Measurements from ENCODE around the gene ANKS1A. TPM values are rescaled to one million over a fixed set of nuclear protein-coding genes. Genes with fewer than 3 reads are reported as not detected.

Gene ANKS1A
- total RNA-seq, 1 donor from 2014 or later: 17.0 TPM

- H3K27ac Mint-ChIP-seq: no peak overlapping the region
- no peaks in the 10 kb centered on the region for H3K79me2 ChIP-seq (ENCODE audit: low read depth)
- H3K27me3 Mint-ChIP-seq (ENCODE audit: insufficient read depth, low read depth): no peaks in the 10 kb centered on the region
- no peak overlapping the region for H3K9ac ChIP-seq
- no peaks in the 10 kb centered on the region for H3K36me3 ChIP-seq
- no peaks in the 10 kb centered on the region for H4K20me1 ChIP-seq (ENCODE audit: low read depth)
- no peaks in the 10 kb centered on the region for H3K9me3 ChIP-seq (ENCODE audit: low read depth)
- TF ChIP-seq EZH2 (IDR thresholded peaks at IDR 0.05) (no peak), CTCF (IDR thresholded peaks at IDR 0.05) (no peak), EZH2phosphoT487 (IDR thresholded peaks at IDR 0.05) (no peak)
- peaks cover 7% of the 10 kb centered on the region for H3K36me3 Mint-ChIP-seq
- H3K27me3 ChIP-seq: no peaks in the 10 kb centered on the region
- no peaks in the 10 kb centered on the region for H3K4me1 ChIP-seq
- no peak overlapping the region for H3K4me2 ChIP-seq
- no peaks in the 10 kb centered on the region for H3F3A ChIP-seq (ENCODE audit: low read depth)
- no peak overlapping the region for H2AFZ ChIP-seq (replicated peaks)
- H3K4me3 ChIP-seq: no peak overlapping the region
- no peak overlapping the region for H3K4me3 Mint-ChIP-seq
- H3K27ac ChIP-seq: no peak overlapping the region
- DNase-seq (ENCODE audit: low spot score): no peak
- H3K9me3 Mint-ChIP-seq: no peaks in the 10 kb centered on the region
- peaks cover 13% of the 10 kb centered on the region for H3K4me1 Mint-ChIP-seq
These were observed 124.6 kb downstream of the ANKS1A start for GRCh38 chr6:35013701-35014100.

- no peaks in the 10 kb centered on the region for H3K9me3 Mint-ChIP-seq
- no peaks in the 10 kb centered on the region for H3K79me2 ChIP-seq (ENCODE audit: low read depth)
- H3K4me1 Mint-ChIP-seq: peaks cover 13% of the 10 kb centered on the region
- no peaks in the 10 kb centered on the region for H3F3A ChIP-seq (ENCODE audit: low read depth)
- H3K36me3 ChIP-seq: no peaks in the 10 kb centered on the region
- H3K27me3 ChIP-seq: no peaks in the 10 kb centered on the region
- no peak for TF ChIP-seq CTCF (IDR thresholded peaks at IDR 0.05)
- TF ChIP-seq EZH2phosphoT487 (IDR thresholded peaks at IDR 0.05): no peak
- TF ChIP-seq EZH2 (IDR thresholded peaks at IDR 0.05): no peak
- H3K4me3 Mint-ChIP-seq: no peak overlapping the region
- no peaks in the 10 kb centered on the region for H3K27me3 Mint-ChIP-seq (ENCODE audit: insufficient read depth, low read depth)
- H4K20me1 ChIP-seq (ENCODE audit: low read depth): no peaks in the 10 kb centered on the region
- H2AFZ ChIP-seq (replicated peaks): no peak overlapping the region
- no peak overlapping the region for H3K4me3 ChIP-seq
- no peaks in the 10 kb centered on the region for H3K4me1 ChIP-seq
- H3K9ac ChIP-seq: no peak overlapping the region
- H3K27ac Mint-ChIP-seq: no peak overlapping the region
- H3K9me3 ChIP-seq (ENCODE audit: low read depth): no peaks in the 10 kb centered on the region
- no peak for DNase-seq (ENCODE audit: low spot score)
- H3K27ac ChIP-seq: no peak overlapping the region
- H3K36me3 Mint-ChIP-seq: peaks cover 9% of the 10 kb centered on the region
- no peak overlapping the region for H3K4me2 ChIP-seq
These were observed 125.3 kb downstream of the ANKS1A start for GRCh38 chr6:35014341-35014740.

GRCh38 chr6:35014786-35015185, 125.7 kb downstream of the ANKS1A start:
- H3K27ac Mint-ChIP-seq: no peak overlapping the region
- no peaks in the 10 kb centered on the region for H3K79me2 ChIP-seq (ENCODE audit: low read depth)

More at GRCh38 chr6:35014786-35015185, 125.7 kb downstream of the ANKS1A start:
- H3K4me3 Mint-ChIP-seq: no peak overlapping the region
- H3F3A ChIP-seq (ENCODE audit: low read depth): no peaks in the 10 kb centered on the region
- H3K9me3 ChIP-seq (ENCODE audit: low read depth): no peaks in the 10 kb centered on the region
- H4K20me1 ChIP-seq (ENCODE audit: low read depth): no peaks in the 10 kb centered on the region
- H3K27me3 ChIP-seq: no peaks in the 10 kb centered on the region
- H3K36me3 ChIP-seq: no peaks in the 10 kb centered on the region
- H3K4me1 ChIP-seq: no peaks in the 10 kb centered on the region
- no peak overlapping the region for H3K9ac ChIP-seq
- peaks cover 14% of the 10 kb centered on the region for H3K36me3 Mint-ChIP-seq
- no peak overlapping the region for H3K4me2 ChIP-seq
- TF ChIP-seq EZH2 (IDR thresholded peaks at IDR 0.05): no peak
- no peak for TF ChIP-seq EZH2phosphoT487 (IDR thresholded peaks at IDR 0.05)
- no peak for TF ChIP-seq CTCF (IDR thresholded peaks at IDR 0.05)
- H3K4me1 Mint-ChIP-seq: peaks cover 13% of the 10 kb centered on the region
- H3K9me3 Mint-ChIP-seq: no peaks in the 10 kb centered on the region
- no peak overlapping the region for H3K27ac ChIP-seq
- no peak overlapping the region for H3K4me3 ChIP-seq
- H3K27me3 Mint-ChIP-seq (ENCODE audit: insufficient read depth, low read depth): no peaks in the 10 kb centered on the region
- no peak for DNase-seq (ENCODE audit: low spot score)
- no peak overlapping the region for H2AFZ ChIP-seq (replicated peaks)

Data from neural progenitor cell (in vitro differentiated cells).